Rectal smooth muscle tissue (tissue), 1 donor: ENCODE measurements around the gene MLLT1.
"Not testable (repeated sequence)": the region's sequence is repeated elsewhere in the genome, so short reads cannot be mapped to it uniquely, and the experiment has no call there.

Source experiments
- H3K27ac ChIP-seq: one replicate; pipeline ENCODE4 v1.7.0; 2013; ENCODE audit warnings: low read depth, low read length, inconsistent platforms
- H3K27me3 ChIP-seq: one replicate; pipeline ENCODE4 v1.7.0; 2013; ENCODE audit warnings: low read length; ENCODE audit not compliant: control insufficient read depth, insufficient read depth
- H3K36me3 ChIP-seq: one replicate; pipeline ENCODE4 v1.7.0; 2013; ENCODE audit warnings: low read length; ENCODE audit not compliant: control insufficient read depth, insufficient read depth
- H3K4me1 ChIP-seq: one replicate; pipeline ENCODE4 v1.7.0; 2013; ENCODE audit warnings: low read length; ENCODE audit not compliant: control insufficient read depth, insufficient read depth
- H3K4me3 ChIP-seq: one replicate; pipeline ENCODE4 v1.7.0; 2013; ENCODE audit warnings: low read length
- H3K9ac ChIP-seq: one replicate; pipeline ENCODE4 v1.7.0; 2013; ENCODE audit warnings: low read length

The MLLT1 gene

DNA sequence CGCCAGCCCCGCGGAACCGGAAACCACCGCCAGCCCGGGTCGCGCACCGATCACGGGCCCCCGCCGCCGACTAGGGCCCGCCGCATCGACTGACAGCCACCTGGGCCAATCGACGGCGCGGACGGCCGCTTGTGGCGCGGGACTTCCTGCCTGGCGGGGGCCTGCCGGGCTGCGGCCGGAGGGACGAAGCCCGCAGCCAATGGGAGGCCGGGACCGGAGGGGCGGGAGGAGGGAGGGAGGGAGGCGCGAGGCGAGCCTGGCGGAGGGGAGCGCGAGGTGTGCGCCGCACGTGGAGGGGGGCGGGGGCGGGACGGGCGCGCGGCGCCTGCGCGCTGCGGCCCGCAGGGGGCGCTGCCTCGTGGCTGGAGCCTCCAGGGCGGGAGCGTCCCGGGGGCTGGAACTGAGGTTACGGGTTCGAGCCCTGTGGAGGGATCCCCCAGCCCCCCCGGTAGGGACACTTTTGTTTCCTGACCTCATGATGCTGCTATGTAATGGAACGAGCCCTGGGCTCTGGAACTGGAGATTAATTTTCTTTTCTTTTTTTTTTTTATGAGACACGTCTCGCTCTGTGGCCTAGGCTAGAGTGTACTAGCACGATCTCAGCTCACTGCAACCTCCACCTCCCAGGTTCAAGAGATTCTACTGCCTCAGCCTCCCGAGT, at the start of gene MLLT1:
Gene MLLT1, minus strand, starts transcription at position 45 of the 661 bp plus-strand sequence. CDS start 191 bp downstream, outside the sequence.
- Histone ChIP-seq H3K4me1 (peaks cover 25% of the 10 kb centered on the region), H3K27me3 (no peaks in the 10 kb centered on the region), H3K4me3 (peak within 1 kb of the TSS; percentile 73), H3K9ac (peak within 1 kb of the TSS; percentile 54), H3K36me3 (no peaks in the 10 kb centered on the region), H3K27ac (peak within 1 kb of the TSS; percentile 64)

- H3K27me3 ChIP-seq: no peaks in the 10 kb centered on the region
- no peaks in the 10 kb centered on the region for H3K4me1 ChIP-seq
- H3K4me3 ChIP-seq: no peak overlapping the region
- no peak overlapping the region for H3K9ac ChIP-seq
- H3K27ac ChIP-seq: no peak overlapping the region
- no peaks in the 10 kb centered on the region for H3K36me3 ChIP-seq
These were observed 47.0 kb upstream of the MLLT1 start for GRCh38 chr19:6326815-6327214.

GRCh38 chr19:6325614-6326013, 45.8 kb upstream of the MLLT1 start:
- Histone ChIP-seq H3K36me3 (no peaks in the 10 kb centered on the region), H3K27ac (no peak overlapping the region), H3K27me3 (no peaks in the 10 kb centered on the region), H3K4me3 (no peak overlapping the region), H3K9ac (no peak overlapping the region), H3K4me1 (no peaks in the 10 kb centered on the region)

- Histone ChIP-seq H3K27ac (no peak overlapping the region), H3K27me3 (no peaks in the 10 kb centered on the region), H3K9ac (no peak overlapping the region), H3K36me3 (no peaks in the 10 kb centered on the region), H3K4me1 (no peaks in the 10 kb centered on the region), H3K4me3 (no peak overlapping the region)
These were observed 45.0 kb upstream of the MLLT1 start for GRCh38 chr19:6324757-6325156.

GRCh38 chr19:6322284-6322683, 42.5 kb upstream of the MLLT1 start:
- Histone ChIP-seq H3K36me3 (no peaks in the 10 kb centered on the region), H3K4me1 (no peaks in the 10 kb centered on the region), H3K9ac (no peak overlapping the region), H3K27ac (no peak overlapping the region), H3K27me3 (no peaks in the 10 kb centered on the region), H3K4me3 (no peak overlapping the region)

GRCh38 chr19:6319376-6319775, 39.6 kb upstream of the MLLT1 start:
- H3K36me3 ChIP-seq: no peaks in the 10 kb centered on the region
- no peak overlapping the region for H3K4me3 ChIP-seq
- H3K27ac ChIP-seq: no peak overlapping the region
- H3K4me1 ChIP-seq: no peaks in the 10 kb centered on the region
- no peak overlapping the region for H3K9ac ChIP-seq
- no peaks in the 10 kb centered on the region for H3K27me3 ChIP-seq

GRCh38 chr19:6318772-6319171, 39.0 kb upstream of the MLLT1 start:
- H3K9ac ChIP-seq: no peak overlapping the region
- H3K27ac ChIP-seq: no peak overlapping the region
- no peaks in the 10 kb centered on the region for H3K36me3 ChIP-seq
- no peak overlapping the region for H3K4me3 ChIP-seq
- no peaks in the 10 kb centered on the region for H3K27me3 ChIP-seq
- H3K4me1 ChIP-seq: no peaks in the 10 kb centered on the region

DNA sequence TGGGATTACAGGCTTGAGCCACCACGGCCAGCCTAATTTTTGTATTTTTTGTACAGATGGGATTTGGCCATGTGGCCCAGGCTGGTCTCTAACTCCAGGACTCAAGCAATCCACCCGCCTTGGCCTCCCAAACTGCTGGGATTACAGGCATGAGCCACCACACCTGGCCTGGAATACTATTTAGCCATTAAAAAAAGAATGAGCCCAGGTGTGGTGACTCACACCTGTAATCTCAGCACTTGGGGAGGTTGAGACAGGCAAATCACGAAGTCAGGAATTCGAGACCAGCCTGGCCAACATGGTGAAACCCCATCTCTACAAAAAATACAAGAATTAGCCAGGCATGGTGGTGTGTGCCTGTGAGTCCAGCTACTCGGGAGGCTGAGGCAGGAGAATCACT, 35.9 kb upstream of the MLLT1 start:
- H3K36me3 ChIP-seq, H3K4me1 ChIP-seq: not testable (repeated sequence)

GRCh38 chr19:6313398-6313969, 33.7 kb upstream of the MLLT1 start:
- H3K4me3 ChIP-seq: no peak overlapping the region
- no peaks in the 10 kb centered on the region for H3K4me1 ChIP-seq
- H3K27me3 ChIP-seq: no peaks in the 10 kb centered on the region
- no peak overlapping the region for H3K27ac ChIP-seq
- no peaks in the 10 kb centered on the region for H3K36me3 ChIP-seq
- H3K9ac ChIP-seq: no peak overlapping the region

More for the DNA sequence above, 35.9 kb upstream of the MLLT1 start:
- not testable (repeated sequence) for H3K27me3 ChIP-seq, H3K9ac ChIP-seq, H3K27ac ChIP-seq, H3K4me3 ChIP-seq

DNA sequence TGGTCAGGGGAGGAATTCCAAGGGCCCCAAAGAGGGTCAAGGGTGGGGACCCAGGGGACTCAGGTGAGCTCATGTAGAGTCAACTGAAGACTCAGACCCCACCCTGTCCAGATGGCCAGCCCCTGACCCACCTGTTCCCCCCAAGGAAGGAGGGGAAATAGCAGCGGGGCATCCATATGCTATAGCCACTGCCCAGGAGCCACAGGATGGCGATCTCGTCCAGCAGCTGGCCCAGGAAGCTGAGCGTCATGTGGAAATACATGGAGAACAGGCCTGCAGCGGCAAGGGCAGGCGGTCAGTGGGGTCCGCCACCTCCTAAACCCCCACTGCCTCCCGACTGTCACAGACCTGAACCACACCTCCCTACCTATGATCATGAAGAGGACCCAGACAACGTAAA, 32.2 kb upstream of the MLLT1 start:
- no peaks in the 10 kb centered on the region for H3K27me3 ChIP-seq
- no peak overlapping the region for H3K27ac ChIP-seq
- no peaks in the 10 kb centered on the region for H3K36me3 ChIP-seq
- H3K9ac ChIP-seq: no peak overlapping the region
- H3K4me1 ChIP-seq: no peaks in the 10 kb centered on the region
- no peak overlapping the region for H3K4me3 ChIP-seq

- H3K9ac ChIP-seq: no peak overlapping the region
- no peaks in the 10 kb centered on the region for H3K36me3 ChIP-seq
- H3K4me1 ChIP-seq: no peaks in the 10 kb centered on the region
- no peak overlapping the region for H3K27ac ChIP-seq
- H3K27me3 ChIP-seq: no peaks in the 10 kb centered on the region
- H3K4me3 ChIP-seq: no peak overlapping the region
These were observed 18.6 kb upstream of the MLLT1 start for GRCh38 chr19:6298413-6298812.

- Histone ChIP-seq H3K27ac (no peak overlapping the region), H3K36me3 (no peaks in the 10 kb centered on the region), H3K4me3 (no peak overlapping the region), H3K4me1 (no peaks in the 10 kb centered on the region), H3K27me3 (no peaks in the 10 kb centered on the region), H3K9ac (no peak overlapping the region)
These were observed 17.4 kb upstream of the MLLT1 start for GRCh38 chr19:6297202-6297601.

DNA sequence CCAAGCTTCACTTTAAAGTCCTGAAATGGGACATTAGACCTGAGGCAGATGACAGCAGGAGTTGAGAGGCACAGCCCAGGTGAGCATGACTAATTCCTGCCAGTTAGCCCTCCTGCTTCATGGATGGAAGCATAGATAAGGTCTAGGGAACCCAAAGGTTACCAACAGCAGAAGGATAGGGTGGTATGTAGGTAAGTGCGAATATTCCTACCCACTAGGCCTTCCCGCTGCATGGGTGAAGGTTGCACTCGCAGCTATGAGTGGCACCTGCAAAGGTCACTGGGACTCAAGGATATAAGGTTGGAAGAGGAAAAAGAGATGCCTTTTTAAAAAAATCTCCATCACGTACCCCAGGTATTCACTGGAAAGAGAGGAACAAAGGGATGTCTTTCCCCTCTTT, 12.2 kb upstream of the MLLT1 start:
- no peak overlapping the region for H3K27ac ChIP-seq
- no peak overlapping the region for H3K9ac ChIP-seq
- no peak overlapping the region for H3K4me3 ChIP-seq
- no peaks in the 10 kb centered on the region for H3K36me3 ChIP-seq
- no peaks in the 10 kb centered on the region for H3K4me1 ChIP-seq
- no peaks in the 10 kb centered on the region for H3K27me3 ChIP-seq
